Neuronal stem cell (in vitro differentiated cells): Measurements from ENCODE around the gene MAML2.

Experiments used
- DNase-seq: peaks from one replicate; pipeline ENCODE4 v3.0.0-alpha.2; 2013; ENCODE audit warnings: low spot score
- H2AFZ ChIP-seq: one replicate; pipeline ENCODE4 v1.6.1; 2013; ENCODE audit warnings: mild to moderate bottlenecking, low read length, inconsistent platforms
- H2AK5ac ChIP-seq: 2 replicates; pipeline ENCODE4 v1.6.1; 2013; ENCODE audit warnings: low read depth, mild to moderate bottlenecking, inconsistent platforms, low read length, moderate library complexity, mixed read lengths
- H2BK120ac ChIP-seq: 2 replicates; pipeline ENCODE4 v1.6.1; 2013; ENCODE audit warnings: low read depth, mild to moderate bottlenecking, inconsistent platforms, low read length, moderate library complexity, mixed read lengths
- H2BK12ac ChIP-seq: one replicate; pipeline ENCODE4 v1.6.1; 2013; ENCODE audit warnings: low read length, inconsistent platforms
- H2BK15ac ChIP-seq: 2 replicates; pipeline ENCODE4 v1.6.1; 2013; ENCODE audit warnings: mild to moderate bottlenecking, low read length, inconsistent platforms, mixed read lengths
- H2BK5ac ChIP-seq: one replicate; pipeline ENCODE4 v1.6.1; 2013; ENCODE audit warnings: inconsistent platforms, mild to moderate bottlenecking, low read length, moderate library complexity
- H3K14ac ChIP-seq: one replicate; pipeline ENCODE4 v1.6.1; 2013; ENCODE audit warnings: low read length, inconsistent platforms
- H3K18ac ChIP-seq: 2 replicates; pipeline ENCODE4 v1.6.1; 2013; ENCODE audit warnings: low read length, inconsistent platforms
- H3K23ac ChIP-seq: 2 replicates; pipeline ENCODE4 v1.6.1; 2013; ENCODE audit warnings: low read depth, mild to moderate bottlenecking, mixed read lengths, low read length, inconsistent platforms; ENCODE audit not compliant: poor library complexity
- H3K27ac ChIP-seq: replicated peaks from 3 replicates; pipeline ENCODE4 v1.5.1; 2013; ENCODE audit warnings: low read length, inconsistent platforms
- H3K27me3 ChIP-seq, 3 experiments: 2 replicates each; pipeline ENCODE4 v1.6.1; 2013; ENCODE audit warnings: low read length in 3 of 3, mild to moderate bottlenecking in 2 of 3, inconsistent platforms in 1 of 3, low read depth in 1 of 3, mixed read lengths in 1 of 3, moderate library complexity in 1 of 3; ENCODE audit not compliant: control insufficient read depth in 3 of 3, insufficient read depth in 3 of 3
- H3K36me3 ChIP-seq, 2 donors: replicated peaks in 1 of 2; 2 replicates each; pipeline ENCODE4 v1.6.1; 2013; ENCODE audit warnings: low read length in 2 of 2; ENCODE audit not compliant: control insufficient read depth in 2 of 2, insufficient read depth in 2 of 2
- H3K4ac ChIP-seq: 2 replicates; pipeline ENCODE4 v1.6.1; 2013; ENCODE audit warnings: inconsistent platforms, mild to moderate bottlenecking, low read length, moderate library complexity
- H3K4me1 ChIP-seq, 2 donors: 1 replicate in 1 of 2; 2 replicates in 1 of 2; pipeline ENCODE4 v1.6.1; 2013; ENCODE audit warnings: low read length in 2 of 2, low read depth in 1 of 2; ENCODE audit not compliant: control insufficient read depth in 2 of 2, insufficient read depth in 1 of 2
- H3K4me2 ChIP-seq: one replicate; pipeline ENCODE4 v1.6.1; 2013; ENCODE audit warnings: mild to moderate bottlenecking, low read length, inconsistent platforms; ENCODE audit not compliant: insufficient read depth, poor library complexity, severe bottlenecking
- H3K4me3 ChIP-seq, 2 donors: 2 replicates each; pipeline ENCODE4 v1.5.1; 2013; ENCODE audit warnings: low read length in 2 of 2, mild to moderate bottlenecking in 2 of 2, inconsistent platforms in 1 of 2, moderate library complexity in 1 of 2
- H3K79me1 ChIP-seq: one replicate; pipeline ENCODE4 v1.6.1; 2013; ENCODE audit warnings: low read depth, mild to moderate bottlenecking, inconsistent platforms, low read length, moderate library complexity
- H3K9ac ChIP-seq: one replicate; pipeline ENCODE4 v1.6.1; 2013; ENCODE audit warnings: mild to moderate bottlenecking, low read depth, low read length, inconsistent platforms; ENCODE audit not compliant: poor library complexity
- H3K9me3 ChIP-seq, 2 donors: replicated peaks in 1 of 2; 2 replicates each; pipeline versions ENCODE3 to v1.6.1; 2013; ENCODE audit warnings: low read length in 2 of 2, mild to moderate bottlenecking in 2 of 2, inconsistent platforms in 1 of 2, low read depth in 1 of 2, mixed read lengths in 1 of 2, moderate library complexity in 1 of 2; ENCODE audit not compliant: control insufficient read depth in 2 of 2, insufficient read depth in 1 of 2
- H4K8ac ChIP-seq: one replicate; pipeline ENCODE4 v1.6.1; 2013; ENCODE audit warnings: low read depth, mild to moderate bottlenecking, inconsistent platforms, low read length, moderate library complexity
- H4K91ac ChIP-seq: one replicate; pipeline ENCODE4 v1.6.1; 2013; ENCODE audit warnings: low read length, low read depth, mild to moderate bottlenecking, inconsistent platforms; ENCODE audit not compliant: poor library complexity
- WGBS, 2 donors: extraction: QIAGEN DNeasy Blood & Tissue Kit; methylation state at CpG; one replicate each; pipeline ENCODE4 v1.1.7; 2013; ENCODE audit warnings: missing lambda C conversion rate in 2 of 2, mixed read lengths in 1 of 2; ENCODE audit not compliant: insufficient read length in 2 of 2, insufficient replicate concordance in 1 of 2; ENCODE audit errors: extremely low coverage in 2 of 2; 5-methylcytosine and 5-hydroxymethylcytosine counted together

Gene MAML2

DNA sequence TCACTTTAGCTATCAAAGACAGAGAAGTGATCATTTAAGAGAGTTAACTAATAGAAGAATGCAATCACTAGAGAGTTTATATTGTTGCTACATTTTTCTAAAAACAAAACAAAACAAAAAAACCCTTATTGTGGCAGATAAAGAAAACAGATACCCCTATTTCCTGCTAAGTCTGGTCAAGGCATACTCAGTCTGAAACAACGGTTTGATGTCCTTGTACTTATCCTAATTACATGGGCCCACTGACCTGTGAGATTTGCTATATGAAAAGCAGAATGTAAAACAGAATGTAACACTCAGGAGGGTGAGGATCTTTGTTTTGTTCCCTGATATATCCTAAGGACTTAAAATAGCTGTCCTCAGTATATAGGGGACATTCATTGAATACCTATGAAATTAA lies 24.6 kb downstream of the MAML2 start:
- Histone ChIP-seq H2BK120ac (no peak overlapping the region), H3K79me1 (no peaks in the 10 kb centered on the region), H2AK5ac (no peak overlapping the region), H3K9me3 (peaks cover 0 to 13% of the 10 kb centered on the region in 2 donors), H3K4me2 (no peak overlapping the region), H2BK15ac (no peak overlapping the region), H3K18ac (no peak overlapping the region), H3K27ac (no peak overlapping the region), H3K14ac (no peak overlapping the region), H3K27me3 (no peaks in the 10 kb centered on the region), H3K23ac (no peak overlapping the region), H3K4me3 (no peak overlapping the region), H3K36me3 (peaks cover 0 to 16% of the 10 kb centered on the region in 2 donors), H3K4ac (no peak overlapping the region), H3K9ac (no peak overlapping the region), H2AFZ (no peak overlapping the region), H4K91ac (no peak overlapping the region), H3K4me1 (peaks cover 2 to 6% of the 10 kb centered on the region in 2 donors), H2BK12ac (no peak overlapping the region), H2BK5ac (no peak overlapping the region), H4K8ac (no peak overlapping the region)
- no CpG with 5 or more reads among the region's 1 CpG for WGBS, 2 donors
- DNase-seq = no peak

DNA sequence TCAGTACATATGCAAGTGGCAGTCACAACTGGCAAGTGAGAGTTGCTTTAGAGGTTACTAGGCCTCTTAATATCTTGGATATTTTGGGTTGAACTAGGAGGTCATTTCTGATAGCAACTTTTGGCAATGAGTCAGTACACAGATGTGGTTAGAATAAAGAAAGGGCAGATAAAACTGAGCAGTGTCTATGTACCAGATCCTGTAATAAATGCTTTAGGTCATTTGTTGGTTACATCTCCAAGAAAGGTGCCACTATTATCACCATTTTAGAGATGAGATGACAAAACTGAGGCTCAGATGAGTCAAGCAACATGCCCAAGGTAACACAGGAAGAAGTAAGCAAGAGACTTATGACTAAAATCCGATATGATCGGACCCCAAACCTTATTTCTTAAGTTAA lies 25.0 kb downstream of the MAML2 start:
- H3K27ac ChIP-seq = no peak overlapping the region

DNA sequence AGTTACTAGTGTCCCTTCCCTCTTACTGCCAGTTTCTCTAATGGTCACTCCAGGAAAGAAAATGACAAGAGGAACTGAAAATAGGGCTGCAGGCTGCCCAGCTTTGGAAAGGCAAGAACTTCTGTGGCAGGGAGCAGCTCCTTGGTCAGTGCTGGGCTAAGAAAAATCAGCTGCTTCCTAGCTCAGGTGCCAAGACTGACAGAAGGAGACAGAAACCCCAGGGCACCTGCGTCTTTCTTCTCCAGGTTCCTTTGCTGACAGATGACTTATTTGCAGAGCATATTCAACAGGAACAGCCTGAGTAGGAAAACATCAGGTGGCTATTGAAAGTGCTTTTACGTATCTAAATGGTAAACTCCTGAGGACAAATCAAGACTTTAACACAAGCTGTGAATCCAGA lies 25.4 kb downstream of the MAML2 start:
- H3K4me3 ChIP-seq = no peak overlapping the region
- no peaks in the 10 kb centered on the region for H3K27me3 ChIP-seq
- H3K23ac ChIP-seq = no peak overlapping the region
- no peak overlapping the region for H3K27ac ChIP-seq
- no peak overlapping the region for H2BK15ac ChIP-seq
- H3K4me1 ChIP-seq = peaks cover 2 to 6% of the 10 kb centered on the region in 2 donors
- no peak for DNase-seq
- no peak overlapping the region for H3K9ac ChIP-seq
- H3K4ac ChIP-seq = no peak overlapping the region
- no peak overlapping the region for H2AFZ ChIP-seq
- H2BK120ac ChIP-seq = no peak overlapping the region
- H3K18ac ChIP-seq = no peak overlapping the region
- H2BK5ac ChIP-seq = no peak overlapping the region
- no peak overlapping the region for H2BK12ac ChIP-seq
- no peak overlapping the region for H3K14ac ChIP-seq
- no peaks in the 10 kb centered on the region for H3K79me1 ChIP-seq
- no peak overlapping the region for H2AK5ac ChIP-seq
- no CpG with 5 or more reads among the region's 2 CpGs for WGBS, 2 donors
- H4K91ac ChIP-seq = no peak overlapping the region
- peaks cover 0 to 9% of the 10 kb centered on the region in 2 donors for H3K36me3 ChIP-seq
- peaks cover 0 to 7% of the 10 kb centered on the region in 2 donors for H3K9me3 ChIP-seq
- H4K8ac ChIP-seq = no peak overlapping the region
- H3K4me2 ChIP-seq = no peak overlapping the region

More for the DNA sequence above, 25.0 kb downstream of the MAML2 start:
- H3K79me1 ChIP-seq = no peaks in the 10 kb centered on the region
- H2BK15ac ChIP-seq = no peak overlapping the region
- H3K18ac ChIP-seq = no peak overlapping the region
- no peak overlapping the region for H2BK5ac ChIP-seq
- H2AK5ac ChIP-seq = no peak overlapping the region
- H3K14ac ChIP-seq = no peak overlapping the region
- H3K36me3 ChIP-seq = peaks cover 0 to 13% of the 10 kb centered on the region in 2 donors
- no peak overlapping the region for H3K9ac ChIP-seq
- H2AFZ ChIP-seq = no peak overlapping the region
- peaks cover 2 to 6% of the 10 kb centered on the region in 2 donors for H3K4me1 ChIP-seq
- no peak overlapping the region for H4K91ac ChIP-seq
- H2BK12ac ChIP-seq = no peak overlapping the region
- no peak for DNase-seq
- no peak overlapping the region for H3K4me3 ChIP-seq
- H3K4ac ChIP-seq = no peak overlapping the region
- no peak overlapping the region for H2BK120ac ChIP-seq
- no peak overlapping the region for H4K8ac ChIP-seq
- no peaks in the 10 kb centered on the region for H3K27me3 ChIP-seq
- H3K4me2 ChIP-seq = no peak overlapping the region
- no CpG with 5 or more reads among the region's 2 CpGs for WGBS, 2 donors
- no peak overlapping the region for H3K23ac ChIP-seq
- peaks cover 0 to 11% of the 10 kb centered on the region in 2 donors for H3K9me3 ChIP-seq

DNA sequence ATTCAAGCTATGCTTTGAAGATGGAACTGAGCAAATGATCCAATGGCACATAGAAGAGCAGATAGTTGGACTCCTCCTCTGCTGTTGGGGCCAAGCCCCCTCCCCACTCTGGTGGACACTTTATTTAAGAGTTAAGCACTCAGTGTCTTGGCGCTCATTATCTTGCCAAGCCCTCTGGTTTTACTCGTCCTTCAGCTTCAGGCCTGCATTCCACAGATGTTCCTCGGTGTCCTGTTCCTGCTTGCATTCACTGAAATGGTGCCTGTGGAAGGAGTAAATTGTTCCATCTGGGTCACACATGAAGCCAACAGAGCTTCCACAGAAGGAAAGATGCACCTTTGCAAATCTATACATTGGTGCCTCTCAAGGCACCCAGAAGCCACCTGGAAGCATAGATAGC lies 26.1 kb downstream of the MAML2 start:
- WGBS, 2 donors = no CpG with 5 or more reads among the region's 3 CpGs
- Histone ChIP-seq H3K4me3 (no peak overlapping the region), H3K18ac (no peak overlapping the region), H4K8ac (no peak overlapping the region), H3K4ac (no peak overlapping the region), H3K79me1 (no peaks in the 10 kb centered on the region), H2AFZ (no peak overlapping the region), H2AK5ac (no peak overlapping the region), H2BK5ac (no peak overlapping the region), H3K27me3 (no peaks in the 10 kb centered on the region), H3K23ac (no peak overlapping the region), H2BK12ac (no peak overlapping the region), H3K9me3 (peaks cover 0 to 3% of the 10 kb centered on the region in 2 donors), H2BK120ac (no peak overlapping the region), H3K14ac (no peak overlapping the region), H4K91ac (no peak overlapping the region), H3K9ac (no peak overlapping the region), H2BK15ac (no peak overlapping the region), H3K4me1 (peaks cover 2 to 6% of the 10 kb centered on the region in 2 donors), H3K36me3 (peaks cover 0 to 9% of the 10 kb centered on the region in 2 donors), H3K27ac (no peak overlapping the region), H3K4me2 (no peak overlapping the region)
- no peak for DNase-seq
